ENCODE measurements around the gene POLG2. TPM values are rescaled to one million over a fixed set of nuclear protein-coding genes. Genes with fewer than 3 reads are reported as not detected.

The POLG2 gene
- total RNA-seq, 1 experiment from 2014 or later = 20.3 TPM

DNA sequence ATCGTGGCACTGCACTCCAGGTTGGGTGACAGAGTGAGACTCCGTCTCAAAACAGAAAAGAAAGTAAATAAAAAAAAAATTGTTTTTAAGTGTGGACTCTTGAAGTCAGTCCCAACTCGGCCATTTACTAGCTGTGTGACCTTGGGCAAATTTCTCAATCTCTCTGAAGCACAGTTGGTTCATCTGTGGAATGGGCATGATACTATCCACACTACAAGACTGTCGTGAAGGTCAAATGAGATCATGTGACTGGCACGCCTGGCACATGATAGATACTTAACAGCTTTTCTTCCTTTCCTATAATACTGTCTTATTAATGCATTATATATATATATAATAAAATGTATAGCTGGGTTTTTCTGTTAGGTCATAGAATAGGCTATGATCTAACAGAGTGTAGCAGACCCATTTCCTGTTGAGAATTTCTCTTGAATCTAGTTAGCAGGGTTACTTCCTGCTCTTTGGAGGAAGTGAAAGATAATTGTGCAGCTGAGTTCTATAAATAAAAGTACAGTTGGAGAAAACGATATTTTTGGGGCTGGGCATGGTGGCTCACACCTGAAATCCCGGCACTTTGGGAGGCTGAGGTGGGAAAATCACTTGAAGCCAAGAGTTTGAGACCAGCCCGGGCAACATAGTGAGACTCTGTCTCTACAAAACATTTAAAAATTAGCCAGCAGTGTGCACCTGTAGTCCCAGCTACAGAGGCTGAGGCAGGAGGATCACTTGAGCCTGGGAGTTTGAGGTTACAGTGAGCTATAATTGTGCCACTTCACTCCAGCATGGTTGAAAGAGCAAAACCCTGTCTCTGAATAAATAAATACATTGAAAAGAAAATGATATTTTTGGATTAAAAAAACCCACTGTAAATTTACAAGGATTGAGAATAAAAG is 40.6 kb downstream of the POLG2 start:
- peaks cover 13% of the 10 kb centered on the region for H3K4me1 ChIP-seq (ENCODE audit: insufficient read depth, low read length)
- ATAC-seq (no peak), DNase-seq (no peak)
- intact Hi-C loops (cut with micrococcal nuclease) = no loop called here
- no peak overlapping the region for H3K27ac ChIP-seq (ENCODE audit: low read length)
- TF ChIP-seq EZH2 (IDR thresholded peaks at IDR 0.05; ENCODE audit: low read length, unreplicated experiment) (no peak), EZH2phosphoT487 (IDR thresholded peaks at IDR 0.05; ENCODE audit: borderline replicate concordance, low read length) (no peak)
- TF ChIP-seq, protein P1, sequence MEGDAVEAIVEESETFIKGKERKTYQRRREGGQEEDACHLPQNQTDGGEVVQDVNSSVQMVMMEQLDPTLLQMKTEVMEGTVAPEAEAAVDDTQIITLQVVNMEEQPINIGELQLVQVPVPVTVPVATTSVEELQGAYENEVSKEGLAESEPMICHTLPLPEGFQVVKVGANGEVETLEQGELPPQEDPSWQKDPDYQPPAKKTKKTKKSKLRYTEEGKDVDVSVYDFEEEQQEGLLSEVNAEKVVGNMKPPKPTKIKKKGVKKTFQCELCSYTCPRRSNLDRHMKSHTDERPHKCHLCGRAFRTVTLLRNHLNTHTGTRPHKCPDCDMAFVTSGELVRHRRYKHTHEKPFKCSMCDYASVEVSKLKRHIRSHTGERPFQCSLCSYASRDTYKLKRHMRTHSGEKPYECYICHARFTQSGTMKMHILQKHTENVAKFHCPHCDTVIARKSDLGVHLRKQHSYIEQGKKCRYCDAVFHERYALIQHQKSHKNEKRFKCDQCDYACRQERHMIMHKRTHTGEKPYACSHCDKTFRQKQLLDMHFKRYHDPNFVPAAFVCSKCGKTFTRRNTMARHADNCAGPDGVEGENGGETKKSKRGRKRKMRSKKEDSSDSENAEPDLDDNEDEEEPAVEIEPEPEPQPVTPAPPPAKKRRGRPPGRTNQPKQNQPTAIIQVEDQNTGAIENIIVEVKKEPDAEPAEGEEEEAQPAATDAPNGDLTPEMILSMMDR (conservative IDR thresholded peaks at IDR 0.05; ENCODE audit: low read depth, low read length) = no peak
- POLR2A ChIA-PET (ENCODE audit: unreplicated experiment) = no interaction called here
- BruUV-seq (replicated peaks) = no TSS peak
- H3K79me2 ChIP-seq (ENCODE audit: low read length) = no peaks in the 10 kb centered on the region
- H3F3A ChIP-seq (ENCODE audit: low read length, unreplicated experiment) = no peaks in the 10 kb centered on the region
- no peaks in the 10 kb centered on the region for H3K27me3 ChIP-seq (ENCODE audit: low read length)
- no peaks in the 10 kb centered on the region for H4K20me1 ChIP-seq (ENCODE audit: low read length)
- no peak overlapping the region for H3K4me2 ChIP-seq (ENCODE audit: low read length)
- no peak overlapping the region for H3K9ac ChIP-seq (ENCODE audit: low read length)
- no peaks in the 10 kb centered on the region for H3K36me3 ChIP-seq (ENCODE audit: low read depth, low read length)
- no peaks in the 10 kb centered on the region for H3K9me3 ChIP-seq (ENCODE audit: low read length)
- CTCF ChIA-PET = interaction anchor here (0.6 to 0.7 kb wide), 2 partner anchors 36 to 38 kb away, joined by 3 to 8 read pairs; no protein-coding TSS in a partner anchor
- no peaks in the 10 kb centered on the region for H3K9me2 ChIP-seq (replicated peaks; ENCODE audit: low read length)
- 0 out of 2 replicates have a peak overlapping the region, but pooled peaks have one; percentile 20 for H2AFZ ChIP-seq (ENCODE audit: low read length)
- no peak overlapping the region for H3K4me3 ChIP-seq (ENCODE audit: low read length)

DNA sequence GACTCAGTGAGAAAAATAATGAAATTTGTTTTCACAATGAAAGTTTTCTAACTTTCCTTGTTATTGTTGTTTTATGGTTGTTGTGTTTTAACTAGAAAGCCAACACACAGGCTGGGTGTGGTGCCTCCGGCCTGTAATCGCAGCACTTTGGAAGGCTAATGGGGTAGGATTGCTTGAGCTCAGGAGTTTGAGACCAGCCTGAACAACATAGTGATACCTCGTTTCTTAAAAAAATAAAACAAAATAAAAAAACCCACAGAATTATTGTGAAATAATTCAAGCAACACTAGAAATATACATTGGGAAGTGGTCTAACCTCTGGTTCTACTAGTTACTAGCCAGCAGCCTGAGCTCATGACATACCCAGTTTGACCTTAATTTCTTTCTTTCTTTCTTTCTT is 47.3 kb downstream of the POLG2 start:
- no peak overlapping the region for H3K9ac ChIP-seq (ENCODE audit: low read length)
- no peaks in the 10 kb centered on the region for H4K20me1 ChIP-seq (ENCODE audit: low read length)
- intact Hi-C loops (cut with micrococcal nuclease) = no loop called here
- no peak for ATAC-seq
- no peak for DNase-seq
- H3K4me2 ChIP-seq (ENCODE audit: low read length) = peak overlapping the region; percentile 56
- H3K79me2 ChIP-seq (ENCODE audit: low read length) = no peaks in the 10 kb centered on the region
- BruUV-seq (replicated peaks) = no TSS peak
- CTCF ChIA-PET = no interaction called here
- H3F3A ChIP-seq (ENCODE audit: low read length, unreplicated experiment) = no peaks in the 10 kb centered on the region
- H3K9me2 ChIP-seq (replicated peaks; ENCODE audit: low read length) = no peaks in the 10 kb centered on the region
- peak overlapping the region; percentile 47 for H2AFZ ChIP-seq (ENCODE audit: low read length)
- H3K27me3 ChIP-seq (ENCODE audit: low read length) = no peaks in the 10 kb centered on the region
- H3K36me3 ChIP-seq (ENCODE audit: low read depth, low read length) = no peaks in the 10 kb centered on the region
- POLR2A ChIA-PET (ENCODE audit: unreplicated experiment) = no interaction called here
- peaks cover 16% of the 10 kb centered on the region for H3K4me1 ChIP-seq (ENCODE audit: insufficient read depth, low read length)
- H3K27ac ChIP-seq (ENCODE audit: low read length) = peak overlapping the region; percentile 53
- TF ChIP-seq EZH2 (IDR thresholded peaks at IDR 0.05; ENCODE audit: low read length, unreplicated experiment) (no peak), EZH2phosphoT487 (IDR thresholded peaks at IDR 0.05; ENCODE audit: borderline replicate concordance, low read length) (no peak)
- TF ChIP-seq, protein P1 (conservative IDR thresholded peaks at IDR 0.05; ENCODE audit: low read depth, low read length) = no peak
- no peaks in the 10 kb centered on the region for H3K9me3 ChIP-seq (ENCODE audit: low read length)
- peak overlapping the region; percentile 10 for H3K4me3 ChIP-seq (ENCODE audit: low read length)
